Fibroblast of mammary gland (primary cell): Measurements from ENCODE around the gene FBXO3.
"Not testable (repeated sequence)": the region's sequence is repeated elsewhere in the genome, so short reads cannot be mapped to it uniquely, and the experiment has no call there.

Source experiments
- DNase-seq: peaks from one replicate; pipeline ENCODE4 v3.0.0-alpha.2; 2010; ENCODE audit warnings: low read depth
- H3K4me3 ChIP-seq: 2 replicates; pipeline ENCODE4 v1.5.1; 2011; ENCODE audit warnings: low read depth, mild to moderate bottlenecking, low read length, moderate library complexity; ENCODE audit not compliant: control insufficient read depth
- CTCF ChIP-seq: conservative IDR thresholded peaks from 2 replicates; pipeline ENCODE4 v1.5.1; 2011; ENCODE audit warnings: low read depth, low read length, inconsistent platforms; ENCODE audit not compliant: control insufficient read depth, insufficient read depth

Gene FBXO3

DNA sequence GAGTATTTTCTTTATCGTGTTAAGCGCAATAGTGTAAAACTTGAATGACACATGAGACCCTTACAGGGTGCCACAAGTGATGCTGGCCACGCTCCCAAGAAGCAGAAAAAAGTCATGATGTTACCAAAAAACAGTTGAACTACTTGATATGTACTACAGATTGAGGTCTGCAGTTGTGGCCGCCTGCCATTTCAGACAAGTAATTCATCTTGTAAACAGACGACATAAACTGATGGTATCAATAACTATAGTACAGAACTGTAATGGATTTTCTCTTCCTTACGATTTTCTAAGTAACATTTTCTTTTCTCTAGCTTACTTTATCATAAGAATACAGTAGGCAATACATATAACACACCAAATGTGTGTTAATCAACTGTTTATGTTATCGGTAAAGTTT, 43.6 kb downstream of the FBXO3 start:
- H3K4me3 ChIP-seq = no peak overlapping the region
- DNase-seq = no peak
- TF ChIP-seq CTCF = no peak

DNA sequence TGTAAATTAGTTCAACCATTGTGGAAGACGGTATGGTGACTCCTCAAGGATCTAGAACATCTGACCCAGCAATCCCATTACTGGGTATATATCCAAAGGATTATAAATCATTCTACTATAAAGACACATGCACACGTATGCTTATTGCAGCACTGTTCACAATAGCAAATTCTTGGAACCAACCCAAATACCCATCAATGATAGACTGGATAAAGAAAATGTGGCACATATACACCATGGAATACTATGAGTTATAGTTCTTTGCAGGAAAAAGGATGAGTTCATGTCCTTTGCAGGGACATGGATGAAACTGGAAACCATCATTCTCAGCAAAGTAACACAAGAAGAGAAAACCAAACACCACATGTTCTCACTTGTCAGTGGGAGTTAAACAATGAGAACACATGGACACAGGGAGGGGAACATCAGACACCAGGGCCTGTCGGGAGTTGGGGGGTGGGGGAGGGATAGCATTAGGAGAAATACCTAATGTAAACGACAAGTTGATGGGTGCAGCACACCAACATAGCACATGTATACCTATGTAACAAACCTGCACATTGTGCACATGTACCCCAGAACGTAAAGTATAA, 45.2 kb downstream of the FBXO3 start:
- not testable (repeated sequence) for DNase-seq, H3K4me3 ChIP-seq

GRCh38 chr11:33727539-33727938, 46.8 kb downstream of the FBXO3 start:
- not testable (repeated sequence) for H3K4me3 ChIP-seq, DNase-seq

- H3K4me3 ChIP-seq = no peak overlapping the region
- TF ChIP-seq CTCF = no peak
- DNase-seq = no peak
Observed at GRCh38 chr11:33725496-33725895, 48.8 kb downstream of the FBXO3 start.

- peak; percentile 77 for DNase-seq
- no peak overlapping the region for H3K4me3 ChIP-seq
- TF ChIP-seq CTCF = no peak
Observed at GRCh38 chr11:33724644-33725035, 49.7 kb downstream of the FBXO3 start.

- no peak for TF ChIP-seq CTCF
- H3K4me3 ChIP-seq = no peak overlapping the region
- DNase-seq = peak; percentile 99
Observed at GRCh38 chr11:33723238-33723881, 51.0 kb downstream of the FBXO3 start.

DNA sequence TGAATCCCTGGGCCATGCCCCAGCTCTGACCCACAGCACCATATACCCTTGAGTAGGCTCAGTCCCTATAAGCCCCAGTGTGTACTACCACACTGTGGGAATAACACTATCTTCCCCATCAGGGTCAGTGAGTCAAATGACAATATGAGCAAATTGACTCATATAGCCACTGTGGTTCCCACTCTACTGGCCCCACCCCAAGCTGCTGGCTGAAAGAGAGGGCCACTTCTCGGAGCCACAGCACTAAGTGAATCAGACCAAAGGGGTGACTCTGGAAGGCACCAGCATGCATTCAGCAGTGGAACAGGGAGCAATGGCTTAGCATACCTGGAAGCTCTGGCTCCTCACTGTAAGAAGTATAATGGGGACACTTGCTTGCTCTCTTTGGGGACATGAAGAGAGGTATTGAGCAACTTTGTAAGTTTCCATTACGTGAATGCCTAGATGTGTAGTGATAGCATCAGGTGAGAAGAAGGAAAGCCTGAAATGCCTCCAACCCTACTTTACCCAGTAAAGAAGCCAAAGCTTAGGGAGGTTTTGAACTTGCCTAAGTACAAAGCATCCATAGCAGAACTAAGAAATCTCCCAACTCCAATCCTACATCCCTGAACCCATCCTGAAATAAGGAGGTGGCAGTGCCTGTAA, 51.6 kb downstream of the FBXO3 start:
- no peak overlapping the region for H3K4me3 ChIP-seq
- peak; percentile 89 for DNase-seq
- TF ChIP-seq CTCF = no peak
